ENCODE results near the gene CTNNA3.

GRCh38 chr10:65903620-65904019, 1792.4 kb downstream of the CTNNA3 start:
- no peak for TF ChIP-seq POLR2A (IDR thresholded peaks at IDR 0.05)
- no peak for TF ChIP-seq POLR2AphosphoS5 (IDR thresholded peaks at IDR 0.05)
- TF ChIP-seq CTCF (IDR thresholded peaks at IDR 0.05), result no peak
